Spleen (tissue), 11 donors: ENCODE results near the gene FPGS. TPM values are rescaled to one million over a fixed set of nuclear protein-coding genes. Genes with fewer than 3 reads are reported as not detected.

ENCODE experiments used
- DNase-seq: peaks from one replicate; pipeline ENCODE4 v3.0.0-alpha.2; 2020
- H3K27ac ChIP-seq, 8 donors: fragments of 200-600 bp; sonication (generic) in 7 of 8; 1 replicate in 4 of 8; 2 replicates in 4 of 8; pipeline versions ENCODE4 v1.5.0 to v1.8.0; 2016 to 2021; ENCODE audit warnings: inconsistent platforms in 4 of 8, mild to moderate bottlenecking in 4 of 8, moderate library complexity in 1 of 8
- H3K27me3 ChIP-seq, 7 donors: fragments of 200-600 bp; sonication (generic) in 6 of 7; replicated peaks in 1 of 7; 1 replicate in 4 of 7; 2 replicates in 3 of 7; pipeline versions ENCODE4 v1.5.0 to v1.8.0; 2016 to 2021; ENCODE audit warnings: inconsistent platforms in 3 of 7, mild to moderate bottlenecking in 1 of 7
- H3K36me3 ChIP-seq, 6 donors: fragments of 200-600 bp; sonication (generic) in 5 of 6; 1 replicate in 4 of 6; 2 replicates in 2 of 6; pipeline versions ENCODE4 v1.5.0 to v1.8.0; 2016 to 2021; ENCODE audit warnings: inconsistent platforms in 2 of 6
- H3K4me1 ChIP-seq, 6 donors: fragments of 200-600 bp; sonication (generic) in 5 of 6; 1 replicate in 3 of 6; 2 replicates in 3 of 6; pipeline versions ENCODE4 v1.5.0 to v1.8.0; 2016 to 2021; ENCODE audit warnings: inconsistent platforms in 3 of 6
- H3K4me3 ChIP-seq, 8 donors: fragments of 200-600 bp; sonication (generic) in 7 of 8; 1 replicate in 4 of 8; 2 replicates in 4 of 8; pipeline versions ENCODE4 v1.5.0 to v1.8.0; 2016 to 2021; ENCODE audit warnings: inconsistent platforms in 4 of 8, mild to moderate bottlenecking in 4 of 8, moderate library complexity in 2 of 8
- H3K9me3 ChIP-seq, 8 donors: fragments of 200-600 bp; sonication (generic) in 7 of 8; 1 replicate in 4 of 8; 2 replicates in 4 of 8; pipeline versions ENCODE4 v1.5.0 to v1.8.0; 2016 to 2021; ENCODE audit warnings: inconsistent platforms in 4 of 8
- POLR2A ChIP-seq, 3 donors: fragments of 450-650 bp; IDR thresholded peaks; one replicate each; pipeline ENCODE4 v1.5.1; 2017; ENCODE audit warnings: antibody characterized with exemption in 3 of 3, mild to moderate bottlenecking in 1 of 3
- POLR2AphosphoS5 ChIP-seq, 3 donors: sonication (generic); formaldehyde crosslinking; IDR thresholded peaks; one replicate each; pipeline ENCODE4 v1.5.1; 2017; ENCODE audit warnings: antibody characterized with exemption in 3 of 3
- WGBS, 5 donors: extraction: QIAGEN DNeasy Blood & Tissue Kit in 3 of 5; methylation state at CpG; one replicate each; pipeline versions ENCODE4 v1.1.5 to v1.1.7; 2013 to 2018; 5-methylcytosine and 5-hydroxymethylcytosine counted together
- intact Hi-C: fragments of 100-400 bp; cut with DNase I; formaldehyde crosslinking; loops from one replicate; pipeline ENCODE4 v1.15.0; 2023; ENCODE audit warnings: low total_unique reads
- polyA plus RNA-seq, 3 donors: library from polyadenylated mRNA; stranded (reverse); fragments of 200-250 nt; gene quantifications; one replicate each; pipeline ENCODE4 v1.2.1, GENCODE V29; 2013
- total RNA-seq, 7 donors: library from RNA; depleted of rRNA in 3 of 7; stranded (reverse); fragments of >200 nt in 3 of 7; fragmentation: NEBNext Ultra II Directional in 4 of 7; extraction: Animal tissue kit (Norgen Biotek cat#: 25700) in 4 of 7; gene quantifications; one replicate each; pipeline versions ENCODE4 v1.1.0 to v1.2.1, GENCODE V29; 2016 to 2021
- TF ChIP-seq, protein P1 (sequence below), 11 experiments: fragments of 200-600 bp in 7 of 11; fragments of 450-650 bp in 4 of 11; sonication (generic) in 4 of 11; IDR thresholded peaks in 8 of 11; conservative IDR thresholded peaks in 3 of 11; 1 replicate in 7 of 11; 2 replicates in 4 of 11; pipeline versions ENCODE4 v1.4.0 to v1.8.0; 2016 to 2021; ENCODE audit warnings: antibody characterized with exemption in 11 of 11, inconsistent platforms in 4 of 11, mild to moderate bottlenecking in 1 of 11
- donor health status: healthy with polysubstance abuse.
- donor health status: DM: no; HTN: no; CAD: no; lungs with moderate emphysema.
- donor health status: DM: no; HTN: no; CAD: no.
- donor health status: Bipolar disorder and iron deficiency.
- donor health status: healthy.
- donor health status: DM: no; HTN: no; CAD: no.
- donor health status: DM: yes; HTN: yes; CAD: no.

FPGS gene
- total and polyA plus RNA-seq, 10 donors, result 33.3 to 94.6 (median 66.4) TPM

GRCh38 chr9:127852829-127853228 is 50.1 kb downstream of the FPGS start:
- H3K4me1 ChIP-seq, result peaks cover 30 to 100% (median 76%) of the 10 kb centered on the region in 6 donors
- H3K4me3 ChIP-seq, result peak overlapping the region; percentile 55 to 89 (median 81)
- H3K27me3 ChIP-seq, result no peaks in the 10 kb centered on the region
- H3K27ac ChIP-seq, result peak overlapping the region; percentile 58 to 91 (median 86)
- TF ChIP-seq POLR2AphosphoS5 (IDR thresholded peaks at IDR 0.05) (no peak), POLR2A (IDR thresholded peaks at IDR 0.05) (no peak)
- TF ChIP-seq, protein P1, sequence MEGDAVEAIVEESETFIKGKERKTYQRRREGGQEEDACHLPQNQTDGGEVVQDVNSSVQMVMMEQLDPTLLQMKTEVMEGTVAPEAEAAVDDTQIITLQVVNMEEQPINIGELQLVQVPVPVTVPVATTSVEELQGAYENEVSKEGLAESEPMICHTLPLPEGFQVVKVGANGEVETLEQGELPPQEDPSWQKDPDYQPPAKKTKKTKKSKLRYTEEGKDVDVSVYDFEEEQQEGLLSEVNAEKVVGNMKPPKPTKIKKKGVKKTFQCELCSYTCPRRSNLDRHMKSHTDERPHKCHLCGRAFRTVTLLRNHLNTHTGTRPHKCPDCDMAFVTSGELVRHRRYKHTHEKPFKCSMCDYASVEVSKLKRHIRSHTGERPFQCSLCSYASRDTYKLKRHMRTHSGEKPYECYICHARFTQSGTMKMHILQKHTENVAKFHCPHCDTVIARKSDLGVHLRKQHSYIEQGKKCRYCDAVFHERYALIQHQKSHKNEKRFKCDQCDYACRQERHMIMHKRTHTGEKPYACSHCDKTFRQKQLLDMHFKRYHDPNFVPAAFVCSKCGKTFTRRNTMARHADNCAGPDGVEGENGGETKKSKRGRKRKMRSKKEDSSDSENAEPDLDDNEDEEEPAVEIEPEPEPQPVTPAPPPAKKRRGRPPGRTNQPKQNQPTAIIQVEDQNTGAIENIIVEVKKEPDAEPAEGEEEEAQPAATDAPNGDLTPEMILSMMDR (IDR thresholded peaks at IDR 0.05 in 8 of 11, conservative IDR thresholded peaks at IDR 0.05 in 3 of 11), result no peak
- H3K36me3 ChIP-seq, result peaks cover 0 to 35% (median 3%) of the 10 kb centered on the region in 6 donors
- no peak for DNase-seq
- WGBS, 5 donors, result 56 to 76% (median 68%) methylated on average over 9 of the region's 9 CpGs
- intact Hi-C loops, result no loop called here
- H3K9me3 ChIP-seq, result peaks cover 0 to 24% (median 17%) of the 10 kb centered on the region in 8 donors

- Histone ChIP-seq H3K4me3 (peak overlapping the region; percentile 55 to 89 (median 81)), H3K27ac (peak overlapping the region; percentile 58 to 91 (median 86)), H3K27me3 (no peaks in the 10 kb centered on the region), H3K9me3 (peaks cover 0 to 21% (median 15%) of the 10 kb centered on the region in 8 donors), H3K36me3 (peaks cover 0 to 28% (median under 1%) of the 10 kb centered on the region in 6 donors), H3K4me1 (peaks cover 37 to 100% (median 79%) of the 10 kb centered on the region in 6 donors)
- TF ChIP-seq POLR2AphosphoS5 (IDR thresholded peaks at IDR 0.05) (no peak), POLR2A (IDR thresholded peaks at IDR 0.05) (no peak)
- TF ChIP-seq, protein P1 (IDR thresholded peaks at IDR 0.05 in 8 of 11, conservative IDR thresholded peaks at IDR 0.05 in 3 of 11), result no peak
- no peak for DNase-seq
- intact Hi-C loops, result no loop called here
- WGBS, 5 donors, result 19 to 34% (median 20%) methylated on average over 11 to 13 of the region's 13 CpGs
Observed at GRCh38 chr9:127853312-127854183, 50.9 kb downstream of the FPGS start.

DNA sequence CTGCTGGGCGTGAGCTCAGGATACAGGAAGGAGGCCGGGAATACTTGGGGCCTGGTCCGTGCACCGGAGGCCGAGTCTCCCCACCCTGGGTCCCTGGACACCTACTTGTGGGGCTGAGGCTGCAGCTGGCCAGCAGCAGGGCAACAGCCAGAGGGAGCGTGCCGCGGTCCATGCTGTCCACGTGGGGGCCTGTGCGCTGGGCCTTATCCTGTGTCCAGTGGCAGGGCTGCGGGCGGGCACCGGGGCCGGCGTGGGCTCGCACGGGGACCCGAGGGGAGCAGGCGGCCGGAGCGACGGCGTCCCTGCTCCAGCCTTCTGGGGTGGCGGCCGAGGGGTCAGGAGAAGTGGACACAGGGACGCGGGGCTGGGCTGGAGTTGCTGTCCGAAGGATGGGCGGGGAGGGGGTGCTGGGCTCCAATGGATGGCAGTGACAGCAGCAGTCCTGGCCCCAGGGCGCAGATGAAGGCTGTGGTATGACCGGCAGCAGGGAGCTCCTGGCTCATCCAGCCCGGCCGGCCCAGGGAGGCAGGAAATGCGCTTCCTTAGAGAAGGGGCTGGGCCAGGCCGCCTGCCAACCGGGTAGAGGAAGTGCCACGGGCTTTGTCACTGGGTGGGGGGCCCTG is 51.6 kb downstream of the FPGS start, which contains the start of gene ENG:
Gene ENG (minus strand): TSS at position 475 of the 623 bp plus-strand sequence. CDS start 303 bp downstream, at position 172.
- Histone ChIP-seq H3K4me1 (peaks cover 44 to 100% (median 85%) of the 10 kb centered on the region in 6 donors), H3K9me3 (peaks cover 0 to 14% (median 8%) of the 10 kb centered on the region in 8 donors), H3K27ac (peak within 1 kb of the TSS; percentile 58 to 91 (median 86)), H3K27me3 (no peaks in the 10 kb centered on the region), H3K36me3 (peaks cover 0 to 21% (median 0%) of the 10 kb centered on the region in 6 donors), H3K4me3 (peak within 1 kb of the TSS; percentile 55 to 89 (median 81))
- 4 to 8% (median 6%) methylated on average over 30 to 37 of the region's 37 CpGs for WGBS, 5 donors
- peak; percentile 89 for DNase-seq
- TF ChIP-seq POLR2AphosphoS5 (IDR thresholded peaks at IDR 0.05) (peak; percentile 72 to 90 (median 89)), POLR2A (IDR thresholded peaks at IDR 0.05) (peak in 1 of 3 donors; percentile 46)
- TF ChIP-seq, protein P1 (IDR thresholded peaks at IDR 0.05 in 8 of 11, conservative IDR thresholded peaks at IDR 0.05 in 3 of 11), result peak in 2 of 11 experiments; percentile 5 to 15
- intact Hi-C loops, result no loop called here
